NCI-H146 treated with DMSO at 0.1 percent for 48 hours (cell line): ENCODE results near the gene STK38L.
"Not testable (repeated sequence)": the region's sequence is repeated elsewhere in the genome, so short reads cannot be mapped to it uniquely, and the experiment has no call there.

ENCODE experiments used
- DNase-seq: peaks from one replicate; lab custom pipeline; 2025; ENCODE audit not compliant: unreplicated experiment; lab: John Stamatoyannopoulos, UW

Gene STK38L

GRCh38 chr12:27226407-27226929 lies 17.6 kb upstream of the STK38L start:
- peak; percentile 8 for DNase-seq

GRCh38 chr12:27229367-27229766 lies 14.7 kb upstream of the STK38L start:
- DNase-seq, result no peak

DNA sequence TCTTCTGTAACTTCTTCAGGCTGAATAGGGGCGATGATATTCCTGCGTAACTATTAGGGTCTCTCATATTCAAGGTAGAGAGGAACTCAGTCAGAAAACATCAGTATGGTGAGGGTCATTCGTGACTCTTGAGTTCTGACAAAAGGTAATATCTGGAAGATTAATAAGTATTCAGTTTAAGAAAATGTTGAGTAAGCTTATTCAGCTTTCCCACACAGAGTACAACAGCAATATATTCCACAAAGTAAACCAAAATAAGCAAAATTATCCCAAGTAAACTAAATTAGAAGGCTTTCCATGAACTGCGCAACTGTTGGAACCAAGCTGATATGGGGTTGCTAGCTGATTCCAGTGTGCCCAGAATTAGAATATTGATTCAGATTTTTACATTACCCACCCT lies 12.7 kb upstream of the STK38L start:
- not testable (repeated sequence) for DNase-seq

DNA sequence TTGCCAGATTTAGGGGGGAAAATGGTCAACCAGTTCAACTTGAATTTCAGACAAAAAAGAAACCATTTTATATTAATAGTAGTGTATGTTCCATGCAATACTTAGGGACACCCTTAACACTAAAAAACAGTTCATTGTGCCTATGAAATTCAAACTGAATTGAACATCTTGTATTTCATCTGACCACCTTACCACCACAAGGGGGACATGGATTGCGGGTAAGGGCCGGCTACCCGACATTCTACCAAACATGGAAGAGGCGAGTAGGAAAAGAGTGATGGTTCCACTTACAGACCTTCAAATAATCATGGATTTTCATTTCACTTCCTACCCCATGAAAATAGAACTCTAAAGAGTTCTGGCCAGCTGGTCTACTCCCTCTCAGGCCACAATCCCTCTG lies 10.3 kb upstream of the STK38L start:
- no peak for DNase-seq

GRCh38 chr12:27236498-27236897 lies 7.6 kb upstream of the STK38L start:
- no peak for DNase-seq

GRCh38 chr12:27237790-27238771 lies 6.0 kb upstream of the STK38L start:
- no peak for DNase-seq

- DNase-seq, result no peak
Observed at GRCh38 chr12:27243006-27243405, 1.1 kb upstream of the STK38L start.

- DNase-seq, result no peak
Observed at GRCh38 chr12:27244689-27245488, 803 bp downstream of the STK38L start.

- DNase-seq, result no peak
Observed at GRCh38 chr12:27246141-27246540, 2.1 kb downstream of the STK38L start.

DNA sequence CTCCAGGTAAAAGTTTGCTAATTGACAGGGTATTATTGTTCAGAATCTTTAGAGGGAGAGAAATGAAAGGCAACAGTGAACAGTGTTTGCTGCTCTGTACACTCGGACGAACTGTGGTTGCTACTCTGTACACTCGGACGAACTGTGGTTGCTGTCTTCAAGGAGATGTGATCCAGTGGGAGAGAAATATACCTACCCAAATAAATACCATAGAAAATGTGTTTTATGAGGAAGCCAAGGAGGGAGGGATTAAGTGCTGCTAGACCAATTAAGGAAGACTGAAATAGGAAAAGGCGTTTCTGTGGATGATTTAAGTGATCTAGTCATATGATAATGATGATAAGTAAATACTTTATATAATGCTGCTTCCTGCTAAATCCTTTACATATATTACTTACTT lies 2.7 kb downstream of the STK38L start:
- DNase-seq, result no peak

GRCh38 chr12:27252934-27253333 lies 8.8 kb downstream of the STK38L start:
- DNase-seq, result no peak

GRCh38 chr12:27253347-27253746 lies 9.3 kb downstream of the STK38L start:
- no peak for DNase-seq

DNA sequence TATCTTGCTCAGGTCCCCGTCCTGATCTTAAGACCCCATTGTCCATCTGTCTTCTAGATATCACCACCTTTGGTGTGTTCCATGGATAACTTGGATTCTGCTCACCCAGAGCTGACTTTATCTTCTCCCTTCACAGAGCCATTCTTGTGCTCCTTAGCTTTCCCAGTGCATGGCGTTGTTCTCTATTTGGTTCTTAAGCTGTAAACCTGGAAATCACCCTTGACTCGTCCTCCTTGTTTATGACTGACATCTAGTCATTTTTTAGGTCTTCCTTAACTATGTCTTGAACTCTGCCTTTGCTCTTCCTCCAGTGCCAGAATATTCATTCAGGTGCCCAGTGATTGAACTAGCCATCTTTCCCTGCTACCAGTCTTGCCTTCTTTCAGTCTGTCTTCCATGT lies 11.7 kb downstream of the STK38L start:
- DNase-seq, result no peak

DNA sequence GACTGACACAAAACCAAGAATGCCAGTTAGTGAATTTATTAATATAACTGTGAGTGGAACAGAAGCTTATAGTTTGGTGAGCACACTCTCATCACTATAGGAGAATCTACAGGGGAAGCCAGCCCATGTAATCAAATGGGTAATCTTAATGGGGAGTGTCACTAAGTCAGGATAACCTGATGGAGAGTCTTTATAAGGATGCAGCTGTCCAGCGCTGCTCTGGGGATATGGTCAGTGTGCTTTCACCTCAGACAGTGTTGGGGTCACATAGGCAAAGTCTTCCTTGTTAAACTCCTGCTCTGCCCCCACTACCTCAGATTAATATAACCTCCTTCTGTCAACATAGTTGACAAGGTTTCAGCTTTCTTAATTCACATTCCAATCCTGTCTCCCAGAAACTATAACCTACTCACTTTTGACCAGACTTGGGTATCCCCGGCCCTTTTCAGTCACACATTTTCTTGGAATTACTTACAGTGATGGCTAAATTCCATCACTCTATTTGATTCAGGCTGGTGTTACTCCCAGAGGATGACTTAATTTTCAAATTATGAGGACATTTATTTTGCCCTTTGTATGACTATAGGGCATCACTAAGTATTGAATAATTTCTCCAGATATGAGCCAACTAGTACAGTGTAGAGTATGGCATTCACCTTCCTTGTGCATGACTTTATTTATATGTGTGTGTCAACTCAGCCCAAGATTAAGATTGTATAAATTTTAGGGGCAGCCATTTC lies 13.2 kb downstream of the STK38L start:
- DNase-seq, result no peak

GRCh38 chr12:27260746-27261145 lies 16.7 kb downstream of the STK38L start:
- DNase-seq, result no peak

DNA sequence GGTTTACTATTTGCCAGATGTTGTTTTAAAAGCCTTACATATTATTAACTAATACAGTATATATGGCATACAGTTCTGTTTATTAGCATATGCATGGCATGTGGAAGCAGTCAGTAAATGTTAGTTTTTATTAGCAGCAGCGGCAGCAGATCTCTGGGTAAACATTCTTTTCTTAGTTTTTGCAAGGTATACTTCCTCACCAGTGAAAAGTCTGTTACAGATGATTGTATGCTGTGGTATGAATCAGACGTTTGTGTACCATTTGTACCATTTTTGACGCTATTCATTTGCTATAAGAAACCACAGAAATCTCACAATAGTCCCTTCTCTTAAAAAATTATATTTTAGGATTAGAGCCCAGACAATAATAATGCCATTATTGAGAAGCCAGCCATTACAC lies 17.8 kb downstream of the STK38L start:
- no peak for DNase-seq

GRCh38 chr12:27270148-27270547 lies 26.1 kb downstream of the STK38L start:
- DNase-seq, result no peak

- DNase-seq, result no peak
Observed at GRCh38 chr12:27271206-27271605, 27.1 kb downstream of the STK38L start.

GRCh38 chr12:27272373-27273028 lies 28.4 kb downstream of the STK38L start:
- DNase-seq, result peak; percentile 82

- DNase-seq, result no peak
Observed at GRCh38 chr12:27273114-27273513, 29.0 kb downstream of the STK38L start.

- DNase-seq, result no peak
Observed at GRCh38 chr12:27274706-27275105, 30.6 kb downstream of the STK38L start.
